HCT116 (cell line): Measurements from ENCODE around the gene EVI5.

Source experiments
- CEBPB ChIP-seq: IDR thresholded peaks from 2 replicates; pipeline ENCODE4 v1.6.1; 2012; ENCODE audit warnings: low read depth
- CTCF ChIP-seq, 3 experiments: fragments of 200-600 bp in 1 of 3; sonication (generic) in 1 of 3; IDR thresholded peaks in 2 of 3; conservative IDR thresholded peaks in 1 of 3; 2 replicates each; pipeline ENCODE4 v1.5.1; 2012 to 2017; ENCODE audit warnings: low read depth in 2 of 3, low read length in 2 of 3, antibody characterized with exemption in 1 of 3, borderline replicate concordance in 1 of 3, control low read depth in 1 of 3, mild to moderate bottlenecking in 1 of 3, mixed read lengths in 1 of 3, mixed run types in 1 of 3, moderate library complexity in 1 of 3; ENCODE audit not compliant: insufficient read depth in 1 of 3
- EZH2 ChIP-seq: fragments of 200-600 bp; sonication (generic); IDR thresholded peaks from 2 replicates; pipeline ENCODE4 v1.6.1; 2017; ENCODE audit warnings: antibody characterized with exemption, mixed run types
- EZH2phosphoT487 ChIP-seq: fragments of 200-600 bp; IDR thresholded peaks from 2 replicates; pipeline ENCODE4 v1.6.1; 2018; ENCODE audit warnings: antibody characterized with exemption, borderline replicate concordance
- JUND ChIP-seq: IDR thresholded peaks from 2 replicates; pipeline ENCODE4 v1.6.1; 2012
- MAX ChIP-seq: IDR thresholded peaks from 2 replicates; pipeline ENCODE4 v1.6.1; 2012
- POLR2A ChIP-seq: IDR thresholded peaks from 2 replicates; pipeline ENCODE4 v1.7.0; 2011; ENCODE audit warnings: borderline replicate concordance; ENCODE audit not compliant: insufficient read depth, insufficient read length; ENCODE audit errors: extremely low read depth
- POLR2AphosphoS5 ChIP-seq: IDR thresholded peaks from 2 replicates; pipeline ENCODE4 v1.6.1; 2011; ENCODE audit warnings: mild to moderate bottlenecking, low read depth, low read length, moderate library complexity
- RAD21 ChIP-seq: IDR thresholded peaks from 2 replicates; pipeline ENCODE4 v1.6.1; 2012; ENCODE audit warnings: low read depth, mild to moderate bottlenecking
- REST ChIP-seq: IDR thresholded peaks from 2 replicates; pipeline ENCODE4 v1.6.1; 2012; ENCODE audit warnings: low read depth
- YY1 ChIP-seq: IDR thresholded peaks from 2 replicates; pipeline ENCODE4 v1.6.1; 2011; ENCODE audit warnings: low read length, low read depth, moderate library complexity, mild to moderate bottlenecking; ENCODE audit not compliant: insufficient replicate concordance; ENCODE audit errors: extremely low read depth
- ZFX ChIP-seq: fragments of 450-650 bp; IDR thresholded peaks from 2 replicates; pipeline ENCODE4 v1.6.1; 2017
- ZNF274 ChIP-seq: fragments of 200-500 bp; sonication (Bioruptor generic); IDR thresholded peaks from 2 replicates; pipeline ENCODE4 v1.6.1; 2014; ENCODE audit warnings: mild to moderate bottlenecking, low read depth, low read length, inconsistent platforms

- TF ChIP-seq POLR2A = no peak
- TF ChIP-seq CTCF (IDR thresholded peaks at IDR 0.05 in 2 of 3, conservative IDR thresholded peaks at IDR 0.05 in 1 of 3; ENCODE audit: borderline replicate concordance in 1 of 3, insufficient read depth in 1 of 3, low read depth in 2 of 3, low read length in 2 of 3) = no peak
- no peak for TF ChIP-seq RAD21
- no peak for TF ChIP-seq JUND
- no peak for TF ChIP-seq ZFX
- no peak for TF ChIP-seq EZH2
- no peak for TF ChIP-seq REST
- no peak for TF ChIP-seq POLR2AphosphoS5
- no peak for TF ChIP-seq EZH2phosphoT487
- TF ChIP-seq YY1 = no peak
- TF ChIP-seq ZNF274 = no peak
- no peak for TF ChIP-seq MAX
- TF ChIP-seq CEBPB = no peak
Measured at GRCh38 chr1:92481971-92482664, 302.8 kb downstream of the EVI5 start.
